Osteocyte (in vitro differentiated cells): ENCODE measurements around the gene INTS15. TPM values are rescaled to one million over a fixed set of nuclear protein-coding genes. Genes with fewer than 3 reads are reported as not detected.

Experiments used
- DNase-seq: peaks from one replicate; pipeline ENCODE4 v3.0.0; 2021; ENCODE audit warnings: mixed read lengths; ENCODE audit not compliant: unreplicated experiment; ENCODE audit errors: extremely low spot score
- H3K27ac Mint-ChIP-seq: one replicate; pipeline ENCODE4 v1.8.0; 2021; ENCODE audit warnings: mild to moderate bottlenecking, mixed read lengths; ENCODE audit not compliant: unreplicated experiment
- H3K27me3 Mint-ChIP-seq: one replicate; pipeline ENCODE4 v1.8.0; 2021; ENCODE audit warnings: mixed read lengths; ENCODE audit not compliant: unreplicated experiment
- H3K36me3 Mint-ChIP-seq: one replicate; pipeline ENCODE4 v1.8.0; 2021; ENCODE audit warnings: mixed read lengths; ENCODE audit not compliant: unreplicated experiment
- H3K4me1 Mint-ChIP-seq: one replicate; pipeline ENCODE4 v1.8.0; 2021; ENCODE audit warnings: mixed read lengths; ENCODE audit not compliant: unreplicated experiment
- H3K4me3 Mint-ChIP-seq: one replicate; pipeline ENCODE4 v1.8.0; 2021; ENCODE audit warnings: mild to moderate bottlenecking, moderate library complexity, mixed read lengths; ENCODE audit not compliant: unreplicated experiment
- H3K9me3 Mint-ChIP-seq: one replicate; pipeline ENCODE4 v1.8.0; 2021; ENCODE audit warnings: mixed read lengths; ENCODE audit not compliant: unreplicated experiment
- total RNA-seq: library from RNA; stranded (reverse); gene quantifications from 2 replicates; pipeline ENCODE4 v1.2.1, GENCODE V29; 2021
- TF ChIP-seq, protein P1 (sequence below): fragments of 200-600 bp; sonication (generic); IDR thresholded peaks from 2 replicates; pipeline ENCODE4 v1.5.0; 2021; ENCODE audit warnings: antibody characterized with exemption, mild to moderate bottlenecking, moderate library complexity

Gene INTS15
- total RNA-seq, 1 donor from 2014 or later = 40.3 TPM

DNA sequence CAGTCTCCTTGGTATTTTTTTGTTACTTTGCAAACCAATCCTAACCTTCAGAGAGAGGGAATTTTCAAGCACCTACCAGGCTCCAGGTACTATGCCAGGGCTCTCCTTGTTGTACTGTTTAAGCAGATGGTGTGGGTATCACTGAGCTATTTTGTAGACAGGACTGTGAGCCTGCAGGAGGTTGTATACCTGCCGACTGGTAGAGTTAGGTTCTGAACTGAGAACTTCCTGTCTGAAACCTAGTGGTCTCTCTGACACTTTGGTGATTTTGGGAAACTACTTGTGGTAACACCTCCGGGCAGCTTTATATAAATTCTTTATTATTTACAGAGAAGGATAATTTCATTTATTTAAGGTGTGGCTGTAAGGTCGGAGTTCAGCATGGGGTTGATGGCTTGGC is 30.1 kb downstream of the INTS15 start:
- DNase-seq = no peak
- Mint-ChIP-seq H3K9me3 (no peaks in the 10 kb centered on the region), H3K4me3 (no peak overlapping the region), H3K27ac (no peak overlapping the region), H3K36me3 (peaks cover 23% of the 10 kb centered on the region), H3K27me3 (no peaks in the 10 kb centered on the region), H3K4me1 (peaks cover 7% of the 10 kb centered on the region)
- TF ChIP-seq, protein P1, sequence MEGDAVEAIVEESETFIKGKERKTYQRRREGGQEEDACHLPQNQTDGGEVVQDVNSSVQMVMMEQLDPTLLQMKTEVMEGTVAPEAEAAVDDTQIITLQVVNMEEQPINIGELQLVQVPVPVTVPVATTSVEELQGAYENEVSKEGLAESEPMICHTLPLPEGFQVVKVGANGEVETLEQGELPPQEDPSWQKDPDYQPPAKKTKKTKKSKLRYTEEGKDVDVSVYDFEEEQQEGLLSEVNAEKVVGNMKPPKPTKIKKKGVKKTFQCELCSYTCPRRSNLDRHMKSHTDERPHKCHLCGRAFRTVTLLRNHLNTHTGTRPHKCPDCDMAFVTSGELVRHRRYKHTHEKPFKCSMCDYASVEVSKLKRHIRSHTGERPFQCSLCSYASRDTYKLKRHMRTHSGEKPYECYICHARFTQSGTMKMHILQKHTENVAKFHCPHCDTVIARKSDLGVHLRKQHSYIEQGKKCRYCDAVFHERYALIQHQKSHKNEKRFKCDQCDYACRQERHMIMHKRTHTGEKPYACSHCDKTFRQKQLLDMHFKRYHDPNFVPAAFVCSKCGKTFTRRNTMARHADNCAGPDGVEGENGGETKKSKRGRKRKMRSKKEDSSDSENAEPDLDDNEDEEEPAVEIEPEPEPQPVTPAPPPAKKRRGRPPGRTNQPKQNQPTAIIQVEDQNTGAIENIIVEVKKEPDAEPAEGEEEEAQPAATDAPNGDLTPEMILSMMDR = no peak

DNA sequence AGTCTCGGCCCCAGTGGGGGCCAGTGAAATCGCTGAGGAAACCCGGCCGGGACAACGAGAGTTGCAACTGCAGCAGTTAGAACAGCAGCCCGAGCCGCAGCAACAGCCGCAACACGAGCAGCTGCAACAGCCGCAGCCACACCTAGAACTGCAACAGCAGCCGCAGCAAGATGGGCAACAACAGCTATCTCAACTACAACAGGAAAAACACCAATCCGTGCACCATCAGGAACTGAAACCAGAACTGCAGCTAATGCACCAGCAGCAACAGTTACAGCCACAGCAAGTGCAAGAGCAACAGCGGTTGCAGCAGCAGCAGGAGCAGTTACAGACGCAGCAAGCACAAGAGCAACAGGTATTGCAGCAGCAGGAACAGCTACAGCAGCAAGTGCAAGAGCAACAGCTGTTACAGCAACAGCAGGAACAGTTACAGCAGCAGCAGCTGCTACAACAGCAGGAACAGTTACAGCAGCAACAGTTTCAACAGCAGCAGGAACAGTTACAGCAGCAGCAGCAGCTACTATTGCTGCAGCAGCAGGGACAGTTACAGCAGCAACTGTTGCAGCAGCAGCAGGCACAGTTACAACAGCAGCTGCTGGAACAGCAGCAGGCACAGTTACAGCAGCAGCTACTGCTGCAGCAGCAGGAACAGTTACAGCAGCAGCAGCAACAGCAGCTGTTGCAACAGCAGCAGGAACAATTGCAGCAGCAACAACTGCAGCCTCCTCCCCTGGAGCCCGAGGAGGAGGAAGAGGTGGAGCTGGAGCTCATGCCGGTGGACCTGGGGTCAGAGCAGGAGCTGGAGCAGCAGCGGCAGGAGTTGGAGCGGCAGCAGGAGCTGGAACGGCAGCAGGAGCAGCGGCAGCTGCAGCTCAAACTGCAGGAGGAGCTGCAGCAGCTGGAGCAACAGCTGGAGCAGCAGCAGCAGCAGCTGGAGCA is 31.6 kb downstream of the INTS15 start:
- Mint-ChIP-seq H3K4me1 (peaks cover 1% of the 10 kb centered on the region), H3K27me3 (no peaks in the 10 kb centered on the region), H3K36me3 (peaks cover 23% of the 10 kb centered on the region), H3K27ac (no peak overlapping the region), H3K4me3 (no peak overlapping the region), H3K9me3 (no peaks in the 10 kb centered on the region)
- DNase-seq = no peak
- TF ChIP-seq, protein P1 = no peak

DNA sequence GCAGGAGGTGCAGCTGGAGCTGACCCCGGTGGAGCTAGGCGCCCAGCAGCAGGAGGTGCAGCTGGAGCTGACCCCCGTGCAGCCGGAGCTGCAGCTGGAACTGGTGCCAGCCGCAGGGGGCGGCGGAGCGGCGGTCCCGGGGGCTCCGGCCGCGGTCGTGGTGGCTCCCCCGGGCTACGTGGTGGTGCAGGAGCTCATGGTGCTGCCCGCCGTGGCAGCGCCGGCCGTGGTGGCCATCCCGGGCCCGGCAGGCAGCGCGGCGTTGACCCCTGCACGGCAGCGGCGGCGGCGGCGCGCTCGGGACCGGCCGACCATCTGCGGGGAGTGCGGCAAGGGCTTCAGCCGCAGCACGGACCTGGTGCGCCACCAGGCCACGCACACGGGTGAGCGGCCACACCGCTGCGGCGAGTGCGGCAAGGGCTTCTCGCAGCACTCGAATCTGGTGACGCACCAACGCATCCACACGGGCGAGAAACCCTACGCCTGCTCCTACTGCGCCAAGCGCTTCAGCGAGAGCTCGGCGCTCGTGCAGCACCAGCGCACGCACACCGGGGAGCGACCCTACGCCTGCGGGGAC is 32.4 kb downstream of the INTS15 start:
- Mint-ChIP-seq H3K36me3 (peaks cover 22% of the 10 kb centered on the region), H3K9me3 (no peaks in the 10 kb centered on the region), H3K4me3 (no peak overlapping the region), H3K4me1 (no peaks in the 10 kb centered on the region), H3K27ac (no peak overlapping the region), H3K27me3 (no peaks in the 10 kb centered on the region)
- DNase-seq = no peak
- TF ChIP-seq, protein P1 = no peak

DNA sequence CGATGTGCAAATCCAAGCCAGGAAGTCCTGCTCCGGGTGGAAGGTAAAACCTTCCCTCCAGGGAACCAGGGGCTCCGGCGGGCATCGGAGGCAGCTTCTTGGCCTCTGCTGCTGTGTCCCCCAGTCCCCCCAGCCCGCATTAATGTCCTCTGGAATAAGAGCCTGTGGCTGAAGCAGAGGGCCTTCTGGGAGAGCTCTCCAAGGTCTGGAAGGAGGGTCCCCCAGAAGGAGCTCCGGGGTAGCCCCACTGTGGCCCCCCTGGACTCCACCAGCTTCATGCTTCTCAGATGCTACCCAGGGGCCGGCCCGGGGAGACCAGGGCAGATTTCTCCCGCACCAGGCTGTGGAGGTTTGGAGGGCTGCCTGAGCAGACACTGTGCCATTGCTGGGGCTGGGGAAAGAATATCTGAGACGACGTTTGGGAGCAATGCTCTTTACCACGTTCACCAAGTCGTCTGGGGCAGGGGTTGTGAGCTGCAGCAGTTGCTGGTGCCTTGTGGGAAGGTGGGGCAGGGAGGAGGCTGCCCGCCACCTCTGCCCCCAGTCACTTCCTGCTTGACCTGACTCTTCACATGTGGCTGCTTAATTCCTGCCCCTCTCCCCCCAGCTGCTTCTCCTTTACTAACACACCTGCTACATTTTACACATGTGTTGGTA is 33.9 kb downstream of the INTS15 start:
- Mint-ChIP-seq H3K36me3 (peaks cover 17% of the 10 kb centered on the region), H3K27me3 (no peaks in the 10 kb centered on the region), H3K9me3 (no peaks in the 10 kb centered on the region), H3K4me1 (no peaks in the 10 kb centered on the region), H3K27ac (no peak overlapping the region), H3K4me3 (no peak overlapping the region)
- no peak for DNase-seq
- TF ChIP-seq, protein P1 = no peak

DNA sequence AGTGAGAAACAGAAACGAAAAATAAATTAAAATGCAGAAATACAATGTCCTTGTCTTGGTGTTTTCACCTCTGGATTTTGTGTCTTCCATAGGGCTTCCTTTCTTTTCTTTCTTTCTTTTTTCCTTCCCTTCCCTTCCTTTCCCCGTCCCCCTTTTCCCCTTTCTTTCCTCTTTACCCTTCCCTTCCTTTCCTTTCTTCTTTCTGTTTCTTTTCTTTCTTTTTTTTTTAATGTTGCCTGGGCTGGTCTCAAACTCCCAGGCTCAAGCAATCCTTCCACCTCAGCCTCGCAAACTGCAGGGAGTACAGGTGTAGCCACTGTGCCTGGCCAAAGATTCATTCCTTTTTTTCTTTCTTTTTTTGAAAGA is 34.4 kb downstream of the INTS15 start:
- Mint-ChIP-seq H3K9me3 (no peaks in the 10 kb centered on the region), H3K36me3 (peaks cover 16% of the 10 kb centered on the region), H3K27ac (no peak overlapping the region)

More for the DNA sequence above, 34.4 kb downstream of the INTS15 start:
- DNase-seq = no peak
- no peaks in the 10 kb centered on the region for H3K4me1 Mint-ChIP-seq
- TF ChIP-seq, protein P1 = no peak
- H3K4me3 Mint-ChIP-seq = no peak overlapping the region
- H3K27me3 Mint-ChIP-seq = no peaks in the 10 kb centered on the region
